GM12891 (cell line): ENCODE results near the gene ATP6V0A1.
"Not testable (repeated sequence)": the region's sequence is repeated elsewhere in the genome, so short reads cannot be mapped to it uniquely, and the experiment has no call there.

ENCODE experiments used
- POLR2A ChIP-seq: IDR thresholded peaks from 2 replicates; pipeline ENCODE4 v1.6.1; 2011; ENCODE audit warnings: low read depth, low read length, control low read depth
- POLR2AphosphoS5 ChIP-seq: IDR thresholded peaks from 2 replicates; pipeline ENCODE4 v1.6.1; 2011; ENCODE audit warnings: low read depth, low read length, control low read depth
- POU2F2 ChIP-seq: IDR thresholded peaks from 2 replicates; pipeline ENCODE4 v1.6.1; 2011; ENCODE audit warnings: low read depth, mild to moderate bottlenecking, control low read depth, low read length, moderate library complexity
- SPI1 ChIP-seq: IDR thresholded peaks from 2 replicates; pipeline ENCODE4 v1.6.1; 2011; ENCODE audit warnings: low read depth, low read length, control low read depth
- TAF1 ChIP-seq: IDR thresholded peaks from 2 replicates; pipeline ENCODE4 v1.6.1; 2011; ENCODE audit warnings: low read depth, low read length, control low read depth

DNA sequence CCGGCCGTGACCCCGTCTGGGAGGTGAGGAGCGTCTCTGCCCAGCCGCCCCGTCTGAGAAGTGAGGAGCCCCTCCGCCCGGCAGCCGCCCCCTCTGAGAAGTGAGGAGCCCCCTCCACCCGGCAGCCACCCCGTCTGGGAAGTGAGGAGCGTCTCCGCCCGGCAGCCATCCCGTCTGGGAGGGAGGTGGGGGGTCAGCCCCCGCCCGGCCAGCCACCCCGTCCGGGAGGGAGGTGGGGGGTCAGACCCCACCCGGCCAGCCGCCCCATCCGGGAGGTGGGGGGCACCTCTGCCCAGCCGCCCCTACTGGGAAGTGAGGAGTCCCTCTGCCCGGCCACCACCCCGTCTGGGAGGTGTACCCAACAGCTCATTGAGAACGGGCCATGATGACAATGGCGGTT is 9.5 kb upstream of the ATP6V0A1 start:
- TF ChIP-seq POLR2A, SPI1, TAF1, POLR2AphosphoS5, POU2F2: not testable (repeated sequence)
